Measurements from ENCODE around the gene HACE1. TPM values are rescaled to one million over a fixed set of nuclear protein-coding genes. Genes with fewer than 3 reads are reported as not detected.

Gene HACE1
- total RNA-seq, 1 experiment from 2014 or later: 4.3 TPM

GRCh38 chr6:104796031-104796785, 63.5 kb downstream of the HACE1 start:
- H3K79me2 ChIP-seq (ENCODE audit: low read length): no peaks in the 10 kb centered on the region
- H4K20me1 ChIP-seq (ENCODE audit: low read length): no peaks in the 10 kb centered on the region
- no peaks in the 10 kb centered on the region for H3K4me1 ChIP-seq (ENCODE audit: insufficient read depth, low read length)
- DNase-seq: no peak
- H3K9me3 ChIP-seq (ENCODE audit: low read length): no peaks in the 10 kb centered on the region
- H3K4me2 ChIP-seq (ENCODE audit: low read length): no peak overlapping the region
- ATAC-seq: no peak
- H2AFZ ChIP-seq (ENCODE audit: low read length): no peak overlapping the region
- H3F3A ChIP-seq (ENCODE audit: low read length, unreplicated experiment): no peaks in the 10 kb centered on the region
- CTCF ChIA-PET: no interaction called here
- H3K9ac ChIP-seq (ENCODE audit: low read length): no peak overlapping the region
- BruUV-seq (replicated peaks): no TSS peak
- TF ChIP-seq EZH2 (IDR thresholded peaks at IDR 0.05; ENCODE audit: low read length, unreplicated experiment): no peak
- TF ChIP-seq, protein P1, sequence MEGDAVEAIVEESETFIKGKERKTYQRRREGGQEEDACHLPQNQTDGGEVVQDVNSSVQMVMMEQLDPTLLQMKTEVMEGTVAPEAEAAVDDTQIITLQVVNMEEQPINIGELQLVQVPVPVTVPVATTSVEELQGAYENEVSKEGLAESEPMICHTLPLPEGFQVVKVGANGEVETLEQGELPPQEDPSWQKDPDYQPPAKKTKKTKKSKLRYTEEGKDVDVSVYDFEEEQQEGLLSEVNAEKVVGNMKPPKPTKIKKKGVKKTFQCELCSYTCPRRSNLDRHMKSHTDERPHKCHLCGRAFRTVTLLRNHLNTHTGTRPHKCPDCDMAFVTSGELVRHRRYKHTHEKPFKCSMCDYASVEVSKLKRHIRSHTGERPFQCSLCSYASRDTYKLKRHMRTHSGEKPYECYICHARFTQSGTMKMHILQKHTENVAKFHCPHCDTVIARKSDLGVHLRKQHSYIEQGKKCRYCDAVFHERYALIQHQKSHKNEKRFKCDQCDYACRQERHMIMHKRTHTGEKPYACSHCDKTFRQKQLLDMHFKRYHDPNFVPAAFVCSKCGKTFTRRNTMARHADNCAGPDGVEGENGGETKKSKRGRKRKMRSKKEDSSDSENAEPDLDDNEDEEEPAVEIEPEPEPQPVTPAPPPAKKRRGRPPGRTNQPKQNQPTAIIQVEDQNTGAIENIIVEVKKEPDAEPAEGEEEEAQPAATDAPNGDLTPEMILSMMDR (conservative IDR thresholded peaks at IDR 0.05; ENCODE audit: low read depth, low read length): no peak
- no peak for TF ChIP-seq EZH2phosphoT487 (IDR thresholded peaks at IDR 0.05; ENCODE audit: borderline replicate concordance, low read length)
- no peak overlapping the region for H3K27ac ChIP-seq (ENCODE audit: low read length)
- H3K36me3 ChIP-seq (ENCODE audit: low read depth, low read length): no peaks in the 10 kb centered on the region
- POLR2A ChIA-PET (ENCODE audit: unreplicated experiment): no interaction called here
- intact Hi-C loops (cut with micrococcal nuclease): loop anchor here (10.0 kb wide), 1 partner anchor 149 kb away; no protein-coding TSS in a partner anchor
- no peaks in the 10 kb centered on the region for H3K9me2 ChIP-seq (replicated peaks; ENCODE audit: low read length)
- no peaks in the 10 kb centered on the region for H3K27me3 ChIP-seq (ENCODE audit: low read length)
- H3K4me3 ChIP-seq (ENCODE audit: low read length): no peak overlapping the region

- Histone ChIP-seq H3K27me3 (ENCODE audit: low read length) (no peaks in the 10 kb centered on the region), H3K4me1 (ENCODE audit: insufficient read depth, low read length) (no peaks in the 10 kb centered on the region), H3K9me2 (replicated peaks; ENCODE audit: low read length) (no peaks in the 10 kb centered on the region), H3K79me2 (ENCODE audit: low read length) (no peaks in the 10 kb centered on the region), H3K4me2 (ENCODE audit: low read length) (no peak overlapping the region), H3K4me3 (ENCODE audit: low read length) (no peak overlapping the region), H3K9ac (ENCODE audit: low read length) (no peak overlapping the region), H3F3A (ENCODE audit: low read length, unreplicated experiment) (no peaks in the 10 kb centered on the region), H2AFZ (ENCODE audit: low read length) (no peak overlapping the region), H3K36me3 (ENCODE audit: low read depth, low read length) (no peaks in the 10 kb centered on the region), H3K9me3 (ENCODE audit: low read length) (no peaks in the 10 kb centered on the region), H3K27ac (ENCODE audit: low read length) (no peak overlapping the region), H4K20me1 (ENCODE audit: low read length) (no peaks in the 10 kb centered on the region)
- intact Hi-C loops (cut with micrococcal nuclease): loop anchor here (10.0 kb wide), 1 partner anchor 149 kb away; no protein-coding TSS in a partner anchor
- BruUV-seq (replicated peaks): no TSS peak
- DNase-seq: no peak
- ChIA-PET CTCF (no interaction called here), POLR2A (ENCODE audit: unreplicated experiment) (no interaction called here)
- TF ChIP-seq, protein P1 (conservative IDR thresholded peaks at IDR 0.05; ENCODE audit: low read depth, low read length): no peak
- no peak for TF ChIP-seq EZH2 (IDR thresholded peaks at IDR 0.05; ENCODE audit: low read length, unreplicated experiment)
- TF ChIP-seq EZH2phosphoT487 (IDR thresholded peaks at IDR 0.05; ENCODE audit: borderline replicate concordance, low read length): no peak
- no peak for ATAC-seq
Measured at GRCh38 chr6:104795363-104795762, 64.4 kb downstream of the HACE1 start.

DNA sequence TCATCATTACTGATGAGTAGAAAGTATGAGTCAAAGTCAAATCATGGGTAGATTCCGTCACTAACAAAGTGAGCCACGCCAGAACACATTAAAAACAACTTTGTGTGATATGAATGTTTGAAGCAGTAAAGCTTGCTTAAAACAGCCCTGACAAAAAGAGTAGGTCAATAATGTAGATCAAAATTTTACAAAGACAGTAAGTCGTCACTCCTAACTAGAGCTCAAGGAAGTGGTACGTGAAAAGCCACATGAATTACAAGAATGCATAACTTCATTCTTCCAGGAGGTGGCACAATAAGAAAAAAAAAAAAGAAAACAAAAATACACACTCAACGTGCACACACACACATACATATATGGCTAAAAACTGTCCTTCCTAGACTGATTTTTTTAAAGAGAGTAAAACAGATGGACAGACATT, 69.9 kb downstream of the HACE1 start:
- Histone ChIP-seq H3K4me2 (ENCODE audit: low read length) (peak overlapping the region; percentile 38; the same call in 1 of the 2 replicates), H3K9me2 (replicated peaks; ENCODE audit: low read length) (no peaks in the 10 kb centered on the region), H3K4me1 (ENCODE audit: insufficient read depth, low read length) (no peaks in the 10 kb centered on the region; the same call in 1 of the 2 replicates), H3F3A (ENCODE audit: low read length, unreplicated experiment) (no peaks in the 10 kb centered on the region), H3K79me2 (ENCODE audit: low read length) (no peaks in the 10 kb centered on the region), H3K36me3 (ENCODE audit: low read depth, low read length) (no peaks in the 10 kb centered on the region), H3K9me3 (ENCODE audit: low read length) (no peaks in the 10 kb centered on the region), H4K20me1 (ENCODE audit: low read length) (no peaks in the 10 kb centered on the region), H3K9ac (ENCODE audit: low read length) (no peak overlapping the region), H3K4me3 (ENCODE audit: low read length) (0 out of 2 replicates have a peak overlapping the region, but pooled peaks have one; percentile 26), H3K27me3 (ENCODE audit: low read length) (no peaks in the 10 kb centered on the region), H3K27ac (ENCODE audit: low read length) (no peak overlapping the region), H2AFZ (ENCODE audit: low read length) (peak overlapping the region; percentile 39; the same call in 1 of the 2 replicates)
- BruUV-seq (replicated peaks): no TSS peak
- no peak for TF ChIP-seq EZH2 (IDR thresholded peaks at IDR 0.05; ENCODE audit: low read length, unreplicated experiment)
- TF ChIP-seq, protein P1 (conservative IDR thresholded peaks at IDR 0.05; ENCODE audit: low read depth, low read length): peak; percentile 60
- POLR2A ChIA-PET (ENCODE audit: unreplicated experiment): no interaction called here
- peak; percentile 61; the same call in 1 of the 2 replicates for ATAC-seq
- DNase-seq: peak; percentile 48
- CTCF ChIA-PET: interaction anchor here (0.6 to 0.7 kb wide), 6 partner anchors 62 to 633 kb away, joined by 3 to 11 read pairs (median 6); no protein-coding TSS in a partner anchor
- intact Hi-C loops (cut with micrococcal nuclease): loop anchor here (2.0 to 10.0 kb wide), 3 partner anchors 69 to 288 kb away; partner anchors contain the start of gene HACE1

Measured in PC-3 (cell line).